GM18909 (cell line): ENCODE measurements around the gene SEC61A1.
A peak's percentile ranks its signal among the peaks of the same experiment; 100 is the strongest.

ENCODE experiments used
- ATAC-seq: cut with Tn5 transposase; IDR thresholded peaks from one replicate; pipeline ENCODE4 v1.9.1; 2021; ENCODE audit warnings: mild to moderate bottlenecking; ENCODE audit not compliant: unreplicated experiment, poor library complexity

The SEC61A1 gene

DNA sequence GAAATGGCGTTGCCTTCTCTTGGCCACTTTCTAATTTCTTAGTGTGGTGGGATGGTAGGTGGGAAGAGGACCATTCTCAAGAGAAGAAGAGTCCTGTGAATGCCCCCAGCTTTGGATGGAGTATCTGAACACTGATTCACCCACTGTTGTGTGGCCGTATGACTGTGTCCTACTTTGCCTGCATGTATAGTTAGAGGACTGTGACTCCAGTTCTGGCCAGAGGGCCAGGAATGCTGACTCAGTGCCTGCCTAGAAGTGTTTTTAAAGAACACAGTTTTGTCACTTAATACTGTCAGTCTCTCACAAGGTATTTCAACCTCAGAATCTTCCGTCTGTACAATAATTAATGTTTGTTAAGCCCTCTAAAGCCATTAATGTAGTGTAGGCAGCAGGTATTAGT, 2.1 kb downstream of the SEC61A1 start:
- no peak for ATAC-seq

DNA sequence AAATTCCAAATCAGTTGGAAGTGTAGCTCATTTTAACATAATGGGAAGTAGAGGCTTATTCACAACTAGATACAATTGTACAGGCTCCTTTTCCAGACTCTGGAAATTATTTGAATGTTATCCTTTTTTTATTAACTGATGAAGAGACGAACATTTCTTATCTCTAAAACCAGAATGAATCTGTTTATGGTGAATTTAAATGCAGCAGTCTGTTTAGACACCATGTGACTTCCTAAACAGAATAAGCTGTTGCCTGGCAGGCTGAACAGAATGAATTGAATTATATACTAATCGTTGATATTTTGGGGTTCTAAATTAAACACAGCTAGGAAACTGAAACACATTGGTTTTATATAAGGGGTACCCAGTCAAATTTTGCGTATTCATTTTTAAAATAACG, 4.0 kb downstream of the SEC61A1 start:
- ATAC-seq = no peak

DNA sequence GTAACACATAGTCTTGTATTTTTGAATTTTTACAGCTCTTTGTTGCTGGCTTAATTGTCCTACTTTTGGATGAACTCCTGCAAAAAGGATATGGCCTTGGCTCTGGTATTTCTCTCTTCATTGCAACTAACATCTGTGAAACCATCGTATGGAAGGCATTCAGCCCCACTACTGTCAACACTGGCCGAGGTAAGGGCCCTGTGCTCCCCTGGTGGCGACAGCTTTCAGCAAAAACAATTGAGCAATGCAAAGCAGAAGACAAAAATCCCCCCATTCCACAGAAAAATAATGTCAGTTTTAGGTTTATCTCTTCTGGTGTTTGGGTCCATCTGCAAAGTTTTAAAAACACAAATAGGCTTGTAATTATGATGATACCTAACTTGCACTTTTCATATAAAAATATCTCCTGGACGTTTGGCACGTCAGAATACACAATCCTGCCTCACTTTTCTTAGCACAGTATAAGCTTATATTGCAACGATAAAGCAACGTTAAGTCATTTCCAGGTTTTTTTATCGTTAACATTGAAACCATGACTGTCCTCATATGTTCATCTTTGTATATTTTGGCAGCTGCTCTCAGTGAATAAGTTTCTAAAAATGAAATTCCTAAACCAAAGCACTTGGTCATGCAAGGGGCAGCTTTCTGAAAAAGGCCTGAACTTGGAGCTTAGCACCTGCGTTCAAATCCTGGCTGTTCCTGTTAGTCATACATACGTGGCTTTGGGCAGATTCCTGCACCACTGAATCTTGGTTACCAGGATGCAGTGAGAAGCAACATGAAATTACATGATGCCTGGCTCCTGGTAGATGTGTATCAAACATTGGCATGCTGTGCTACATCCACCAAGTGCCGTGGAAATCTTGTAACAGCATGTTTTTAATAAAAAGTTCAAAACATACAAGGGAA, 8.5 kb downstream of the SEC61A1 start:
- ATAC-seq = no peak

DNA sequence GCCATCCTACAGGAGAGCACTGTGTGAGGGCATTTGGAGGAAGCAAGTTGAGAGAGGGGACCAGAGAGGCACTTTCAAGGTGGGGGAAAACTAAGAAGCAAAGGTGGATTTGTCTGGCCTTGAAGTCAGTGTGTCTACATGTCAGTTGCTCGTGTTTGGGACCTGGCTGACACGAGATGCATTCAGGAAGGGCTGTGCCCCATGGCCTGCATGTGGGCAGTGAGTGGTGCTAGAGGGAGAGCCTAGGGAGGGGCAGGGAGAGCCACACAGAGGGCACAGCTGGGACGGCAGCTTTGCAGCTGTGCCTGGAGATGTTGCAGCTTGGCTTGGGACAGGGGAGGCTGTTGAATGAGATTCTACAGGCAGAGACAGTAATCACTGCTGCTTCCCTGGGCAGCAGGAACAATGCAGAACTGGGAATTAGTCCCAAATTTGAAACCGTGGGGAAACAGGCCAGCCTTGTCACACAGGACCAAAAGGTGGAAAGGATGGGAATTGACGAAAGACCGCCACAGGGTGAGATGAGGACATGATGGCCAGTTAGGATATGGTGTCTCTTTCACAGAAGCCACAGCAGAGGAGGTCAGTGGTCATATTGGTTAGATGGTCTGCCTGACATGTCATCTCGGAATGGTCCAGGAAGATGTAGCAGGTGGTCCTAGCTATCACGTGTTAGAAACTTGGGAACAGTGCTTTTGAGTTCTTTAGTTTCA, 10.0 kb downstream of the SEC61A1 start:
- ATAC-seq = no peak

DNA sequence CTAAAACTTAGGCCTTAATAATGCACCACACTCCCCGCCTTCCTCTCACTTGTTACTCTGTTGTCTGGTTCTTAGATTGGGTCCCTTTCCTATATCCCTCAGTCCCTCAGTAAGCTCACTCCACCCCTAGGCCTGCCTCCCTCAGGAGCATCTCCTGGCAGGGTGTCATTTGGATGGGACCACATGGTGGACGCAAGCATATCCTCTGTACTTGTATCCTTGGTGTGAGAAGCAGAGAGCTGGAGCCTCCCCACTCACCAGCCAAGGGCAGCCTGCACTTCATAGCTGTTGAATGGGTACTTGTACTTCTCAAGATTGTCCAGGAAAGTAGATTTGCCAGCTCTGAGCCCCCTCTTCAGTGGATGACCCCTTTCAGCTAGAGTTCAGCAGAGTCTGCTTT, 11.6 kb downstream of the SEC61A1 start:
- no peak for ATAC-seq

DNA sequence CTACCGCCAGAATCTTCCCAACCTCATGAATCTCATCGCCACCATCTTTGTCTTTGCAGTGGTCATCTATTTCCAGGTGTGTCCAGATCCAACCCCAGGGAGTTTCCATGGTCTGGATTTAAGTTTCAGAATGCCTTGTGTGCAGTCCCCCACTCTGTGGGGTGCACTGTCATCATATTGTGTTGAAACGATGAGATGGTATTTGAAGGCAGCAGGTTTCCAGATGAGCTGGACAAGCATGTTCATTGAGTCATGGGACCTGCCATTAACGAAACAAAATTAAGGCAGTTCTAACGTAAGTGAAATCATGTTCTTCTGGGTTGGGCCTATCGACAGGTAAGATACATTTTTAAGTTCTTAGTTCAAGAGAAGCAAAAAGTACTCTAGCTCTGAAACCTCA, 12.7 kb downstream of the SEC61A1 start:
- no peak for ATAC-seq

DNA sequence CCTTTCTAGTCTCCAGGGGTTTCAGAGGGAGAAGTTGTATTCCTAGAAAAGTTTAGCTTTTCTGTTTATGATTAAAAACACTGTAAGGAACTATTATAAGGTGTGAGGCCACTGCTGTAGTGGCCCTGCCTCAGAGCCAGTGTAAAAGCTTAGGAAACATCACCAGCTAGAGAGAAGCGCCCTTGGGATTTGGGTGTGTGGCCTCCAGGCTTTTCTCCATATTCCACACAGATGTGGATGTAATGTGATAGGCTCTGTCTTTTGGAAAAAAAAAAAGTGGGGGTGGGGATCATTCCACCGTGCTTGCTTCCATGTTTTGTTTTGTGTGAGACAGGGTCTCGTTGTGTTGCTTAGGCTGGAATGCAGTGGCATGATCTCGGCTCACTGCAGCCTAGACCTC, 13.9 kb downstream of the SEC61A1 start:
- no peak for ATAC-seq

DNA sequence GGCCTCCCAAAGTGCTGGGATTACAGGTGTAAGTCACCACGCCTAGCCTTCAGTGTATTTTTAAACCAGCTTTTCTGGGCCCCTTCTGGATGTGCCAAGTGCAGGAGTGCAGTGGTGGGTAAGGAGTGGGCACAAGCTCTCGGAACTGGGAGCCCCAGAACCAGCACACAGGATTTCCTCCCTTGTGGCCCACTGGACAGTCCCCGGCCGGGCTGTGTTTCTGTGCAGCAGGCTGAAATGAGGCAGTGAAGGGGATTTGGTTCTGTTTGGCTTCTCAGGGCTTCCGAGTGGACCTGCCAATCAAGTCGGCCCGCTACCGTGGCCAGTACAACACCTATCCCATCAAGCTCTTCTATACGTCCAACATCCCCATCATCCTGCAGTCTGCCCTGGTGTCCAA, 14.4 kb downstream of the SEC61A1 start:
- ATAC-seq = no peak

DNA sequence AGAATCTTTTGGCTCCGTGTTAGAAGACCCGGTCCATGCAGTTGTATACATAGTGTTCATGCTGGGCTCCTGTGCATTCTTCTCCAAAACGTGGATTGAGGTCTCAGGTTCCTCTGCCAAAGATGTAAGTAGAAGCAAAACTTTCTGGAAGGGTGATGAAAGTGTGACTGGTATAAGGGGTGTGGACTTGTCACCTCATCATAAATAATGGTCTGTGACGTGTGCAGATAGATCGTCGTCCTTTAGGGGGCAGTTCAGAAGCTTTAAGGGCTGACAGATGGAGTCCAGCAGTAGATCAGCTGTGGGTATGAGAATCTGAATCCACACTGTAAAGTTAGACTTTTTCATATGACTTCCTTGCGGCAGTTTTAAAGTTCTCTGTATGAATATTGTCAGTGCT, 15.3 kb downstream of the SEC61A1 start:
- ATAC-seq = no peak

DNA sequence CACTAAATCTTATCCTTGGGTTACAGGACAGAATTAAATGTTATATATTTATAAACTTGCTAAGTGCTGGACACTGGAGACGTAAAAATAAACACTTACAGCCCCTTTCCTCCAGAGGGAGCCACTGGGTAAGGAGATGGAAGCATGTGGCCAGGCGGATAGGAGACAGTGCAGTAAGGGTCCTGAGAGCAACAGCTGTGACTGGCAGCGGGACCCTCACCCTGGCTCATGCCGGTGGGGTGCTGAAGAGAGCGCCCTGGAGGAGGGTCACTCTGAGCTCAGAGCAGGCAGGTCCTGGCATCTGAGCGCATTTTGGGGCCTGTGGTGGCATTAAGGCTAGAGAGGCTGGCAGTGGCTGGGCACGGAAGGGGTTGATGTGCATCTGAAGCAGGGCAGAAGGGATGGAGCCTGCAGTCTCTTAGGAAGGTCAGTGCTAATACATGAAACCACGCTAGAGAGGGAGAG, 16.0 kb downstream of the SEC61A1 start:
- ATAC-seq = no peak

DNA sequence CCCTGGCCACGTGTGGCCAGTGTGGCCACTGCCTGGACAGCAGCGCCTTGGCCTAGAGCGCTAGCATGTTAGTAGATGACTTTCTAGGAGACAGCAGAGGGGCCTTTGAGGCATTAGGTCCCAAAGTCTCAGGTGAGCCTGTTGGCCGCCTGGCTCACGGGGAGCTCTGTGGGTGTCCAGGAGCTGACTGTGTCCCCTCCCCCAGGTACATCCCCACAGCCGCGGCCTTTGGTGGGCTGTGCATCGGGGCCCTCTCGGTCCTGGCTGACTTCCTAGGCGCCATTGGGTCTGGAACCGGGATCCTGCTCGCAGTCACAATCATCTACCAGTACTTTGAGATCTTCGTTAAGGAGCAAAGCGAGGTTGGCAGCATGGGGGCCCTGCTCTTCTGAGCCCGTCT, 17.0 kb downstream of the SEC61A1 start:
- ATAC-seq = no peak

DNA sequence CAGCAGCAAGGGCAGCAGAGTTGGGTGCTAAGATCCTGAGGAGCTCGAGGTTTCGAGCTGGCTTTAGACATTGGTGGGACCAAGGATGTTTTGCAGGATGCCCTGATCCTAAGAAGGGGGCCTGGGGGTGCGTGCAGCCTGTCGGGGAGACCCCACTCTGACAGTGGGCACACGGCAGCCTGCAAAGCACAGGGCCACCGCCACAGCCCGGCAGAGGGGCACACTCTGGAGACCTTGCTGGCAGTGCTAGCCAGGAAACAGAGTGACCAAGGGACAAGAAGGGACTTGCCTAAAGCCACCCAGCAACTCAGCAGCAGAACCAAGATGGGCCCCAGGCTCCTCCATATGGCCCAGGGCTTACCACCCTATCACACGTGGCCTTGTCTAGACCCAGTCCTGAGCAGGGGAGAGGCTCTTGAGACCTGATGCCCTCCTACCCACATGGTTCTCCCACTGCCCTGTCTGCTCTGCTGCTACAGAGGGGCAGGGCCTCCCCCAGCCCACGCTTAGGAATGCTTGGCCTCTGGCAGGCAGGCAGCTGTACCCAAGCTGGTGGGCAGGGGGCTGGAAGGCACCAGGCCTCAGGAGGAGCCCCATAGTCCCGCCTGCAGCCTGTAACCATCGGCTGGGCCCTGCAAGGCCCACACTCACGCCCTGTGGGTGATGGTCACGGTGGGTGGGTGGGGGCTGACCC, 18.8 kb downstream of the SEC61A1 start:
- no peak for ATAC-seq

DNA sequence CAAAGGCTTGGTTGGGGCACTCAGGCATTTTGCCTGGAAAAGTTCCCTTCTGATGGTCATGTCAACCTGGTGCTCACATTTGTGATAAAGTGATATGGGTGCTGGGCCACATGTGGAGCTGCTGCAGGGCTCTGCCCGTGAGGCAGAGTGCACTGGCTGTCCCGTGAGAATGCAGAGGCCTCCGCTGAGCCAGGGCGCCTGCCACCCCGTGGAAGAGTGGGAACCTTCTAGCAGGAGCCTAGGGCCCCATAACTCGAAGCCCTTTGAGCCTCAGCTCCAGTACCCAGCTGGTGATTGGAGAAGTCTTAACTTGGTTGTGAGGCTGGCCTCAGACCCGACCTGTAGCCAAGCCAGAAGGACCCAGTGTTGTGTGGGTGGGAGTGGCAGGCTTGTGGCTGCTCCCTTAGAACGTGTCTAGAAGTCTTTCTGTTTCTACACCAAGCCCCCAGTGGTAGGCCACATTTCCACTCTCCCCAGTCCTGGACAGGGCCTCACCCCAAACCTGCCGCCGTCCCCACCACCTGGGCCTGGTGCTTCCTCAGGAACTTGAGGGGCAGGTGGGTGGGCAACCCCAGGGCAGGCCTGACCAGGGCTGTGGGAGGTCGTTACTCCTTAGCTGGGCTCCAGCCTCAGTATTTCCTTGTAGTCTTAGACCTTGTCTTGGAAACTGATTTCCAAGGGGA, 19.7 kb downstream of the SEC61A1 start:
- no peak for ATAC-seq

DNA sequence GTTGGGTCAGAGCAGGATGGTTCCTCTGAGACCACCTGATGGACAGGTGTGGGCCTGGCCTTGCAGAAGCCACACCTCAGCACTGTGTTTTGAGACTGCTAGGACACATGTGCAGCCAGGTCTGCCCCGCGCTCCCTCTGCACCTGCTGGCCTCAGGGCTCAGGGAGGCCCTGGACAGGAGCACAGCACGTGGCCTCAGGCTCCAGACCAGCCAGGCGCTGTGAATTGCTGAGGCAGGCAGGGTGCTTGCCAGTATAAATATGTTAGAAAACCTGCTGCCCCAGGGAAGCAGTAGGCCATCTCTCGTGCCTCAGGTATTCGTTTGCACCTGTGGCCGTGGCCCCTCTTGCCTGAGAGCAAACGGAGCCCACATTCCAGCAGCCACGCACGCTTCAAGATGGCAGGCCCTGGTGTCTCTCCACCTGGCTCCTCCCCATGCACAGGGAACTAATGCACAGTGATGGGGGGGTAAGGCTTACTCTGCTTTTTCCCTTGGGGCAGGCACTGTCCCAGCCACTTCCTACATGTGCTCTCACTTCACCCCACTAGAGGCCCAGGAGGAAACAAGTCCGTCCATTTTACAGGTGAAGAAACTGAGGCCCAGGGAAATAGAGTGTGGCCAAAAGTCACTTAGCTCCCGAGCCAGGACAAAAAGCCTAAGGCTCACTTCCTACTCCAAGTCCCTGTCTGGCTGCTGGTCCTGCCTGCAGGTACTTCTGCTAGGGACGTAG, 20.4 kb downstream of the SEC61A1 start:
- ATAC-seq = no peak

DNA sequence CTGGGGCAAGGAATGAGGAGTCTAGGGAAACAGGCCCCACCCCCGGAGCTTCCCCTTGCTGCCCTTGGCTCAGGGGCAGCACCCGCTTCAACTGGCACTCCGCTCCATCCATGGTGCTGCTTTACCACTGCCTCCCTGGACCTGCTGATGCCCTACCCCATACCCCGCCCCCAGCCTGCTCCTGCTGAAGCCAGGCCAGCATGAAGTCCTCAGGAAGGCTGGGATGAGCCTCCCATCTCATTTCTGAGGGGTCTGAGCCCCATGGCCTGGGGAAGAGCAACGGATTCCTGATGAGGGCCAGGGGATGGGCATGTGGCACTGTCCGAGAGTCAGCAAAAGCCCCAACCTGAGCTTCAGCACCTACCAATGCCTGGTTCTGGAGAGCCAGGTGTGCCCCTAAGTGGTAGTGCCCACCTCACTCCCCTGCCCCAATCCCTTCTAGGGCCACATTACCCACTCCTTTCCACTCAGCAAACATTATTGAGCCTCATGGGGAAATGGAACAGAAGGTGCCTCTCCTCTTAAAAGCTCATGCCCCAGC, 21.0 kb downstream of the SEC61A1 start:
- no peak for ATAC-seq

DNA sequence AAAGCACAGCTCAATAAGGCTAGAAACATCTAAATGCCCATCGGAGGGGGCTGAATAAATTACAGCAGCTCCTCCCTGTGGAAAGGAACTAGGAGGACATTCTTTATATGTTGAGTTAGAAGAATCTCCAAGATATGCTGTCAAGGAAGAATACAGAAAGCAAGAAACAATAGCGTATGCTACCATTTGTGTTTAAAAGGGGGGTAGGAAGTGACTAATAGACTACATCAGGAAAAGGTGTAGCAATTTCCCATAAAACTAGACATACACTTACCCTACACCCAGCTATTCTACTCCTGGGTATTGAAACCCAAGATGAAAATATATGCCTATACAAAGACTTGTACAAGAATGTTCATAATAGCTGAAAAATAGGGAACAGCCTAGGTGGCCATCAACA, 21.6 kb downstream of the SEC61A1 start:
- ATAC-seq = no peak

DNA sequence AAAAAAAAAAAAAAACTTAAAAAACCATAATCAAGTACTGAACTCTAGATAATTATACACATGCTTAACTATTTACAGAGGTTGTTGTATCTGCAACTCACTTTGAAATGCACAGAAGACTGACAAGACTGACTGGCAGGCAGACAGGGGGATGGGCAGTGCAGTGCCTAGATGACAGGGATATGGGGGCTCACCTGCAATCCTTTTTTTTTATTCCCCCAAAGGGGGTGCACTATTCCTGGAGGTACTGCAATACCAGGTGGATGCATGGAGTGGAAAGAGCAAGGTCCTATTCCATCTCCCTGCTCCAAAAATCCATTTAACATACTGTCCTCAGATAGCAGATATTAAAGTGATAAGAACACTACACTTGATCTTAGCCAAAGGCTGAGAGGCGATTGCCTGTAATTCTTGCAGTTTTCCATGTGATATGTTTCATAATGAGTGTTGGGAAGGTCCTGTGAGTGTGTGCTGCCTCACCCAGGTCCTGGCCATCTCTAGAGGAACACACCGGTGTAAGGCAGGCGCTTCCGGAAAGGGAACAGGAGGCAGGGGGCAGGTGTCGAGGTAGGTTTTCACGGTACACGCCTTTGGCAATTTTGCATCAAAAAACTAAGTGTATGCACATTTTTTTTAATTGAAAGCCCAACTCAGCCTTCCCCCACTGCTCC, 22.7 kb downstream of the SEC61A1 start:
- ATAC-seq = no peak

DNA sequence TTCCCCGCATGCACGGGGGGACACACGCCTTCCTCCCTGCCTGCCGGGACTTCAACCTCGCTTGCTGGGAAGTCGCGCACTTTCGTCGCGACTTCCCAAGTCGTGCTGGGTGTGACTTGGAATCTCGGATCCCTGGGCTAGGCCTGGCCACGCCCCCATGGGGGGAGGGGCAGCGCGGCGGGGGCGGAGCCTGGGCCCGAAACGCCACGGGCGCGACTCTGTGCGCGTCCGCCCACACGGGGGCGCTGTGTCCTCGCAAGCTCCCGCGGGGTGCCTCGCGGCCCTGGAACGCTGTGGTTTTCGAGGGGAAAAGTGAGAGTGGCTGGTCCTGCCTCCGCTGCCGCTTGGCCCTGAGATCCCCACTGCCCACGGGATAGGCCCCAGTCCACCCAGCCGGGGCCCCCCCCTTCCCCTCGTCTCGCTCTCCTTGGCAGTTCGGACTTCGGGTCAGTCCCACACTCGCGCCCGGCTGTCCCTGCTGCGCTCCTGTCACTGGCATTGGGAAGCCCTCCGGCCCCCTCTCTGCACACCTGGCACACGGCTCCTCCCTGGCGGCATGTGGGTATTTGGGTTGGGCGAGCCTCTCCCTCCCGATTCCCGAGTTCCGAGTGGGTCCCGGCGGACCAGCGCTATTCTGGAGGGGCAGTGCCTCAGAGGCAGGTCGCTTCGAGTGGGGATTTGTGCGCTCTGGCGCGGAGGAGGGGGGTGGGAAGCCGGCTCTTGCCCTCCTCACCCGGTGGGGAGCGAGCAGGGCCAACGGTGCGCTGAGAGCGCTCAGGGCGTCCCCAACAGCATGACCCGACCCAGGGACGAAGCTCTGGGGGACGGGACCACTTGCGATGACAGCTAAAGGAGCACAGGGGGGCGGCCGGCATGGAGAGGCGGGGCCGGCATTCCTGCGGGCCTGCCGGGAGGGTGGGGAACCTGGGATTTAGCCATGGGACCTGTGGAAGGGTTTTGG, 23.6 kb downstream of the SEC61A1 start:
- peak; percentile 56 for ATAC-seq
